AG09319 (cell line): ENCODE results near the gene SGMS2.
"Not testable (repeated sequence)": the region's sequence is repeated elsewhere in the genome, so short reads cannot be mapped to it uniquely, and the experiment has no call there.

ENCODE experiments used
- DNase-seq: peaks from one replicate; pipeline ENCODE4 v3.0.0-alpha.2; 2010; ENCODE audit warnings: low read depth; ENCODE audit errors: extremely low read depth
- CTCF ChIP-seq: IDR thresholded peaks from 2 replicates; pipeline ENCODE4 v1.5.1; 2011; ENCODE audit warnings: low read depth, mild to moderate bottlenecking, inconsistent platforms, low read length, moderate library complexity

Gene SGMS2

DNA sequence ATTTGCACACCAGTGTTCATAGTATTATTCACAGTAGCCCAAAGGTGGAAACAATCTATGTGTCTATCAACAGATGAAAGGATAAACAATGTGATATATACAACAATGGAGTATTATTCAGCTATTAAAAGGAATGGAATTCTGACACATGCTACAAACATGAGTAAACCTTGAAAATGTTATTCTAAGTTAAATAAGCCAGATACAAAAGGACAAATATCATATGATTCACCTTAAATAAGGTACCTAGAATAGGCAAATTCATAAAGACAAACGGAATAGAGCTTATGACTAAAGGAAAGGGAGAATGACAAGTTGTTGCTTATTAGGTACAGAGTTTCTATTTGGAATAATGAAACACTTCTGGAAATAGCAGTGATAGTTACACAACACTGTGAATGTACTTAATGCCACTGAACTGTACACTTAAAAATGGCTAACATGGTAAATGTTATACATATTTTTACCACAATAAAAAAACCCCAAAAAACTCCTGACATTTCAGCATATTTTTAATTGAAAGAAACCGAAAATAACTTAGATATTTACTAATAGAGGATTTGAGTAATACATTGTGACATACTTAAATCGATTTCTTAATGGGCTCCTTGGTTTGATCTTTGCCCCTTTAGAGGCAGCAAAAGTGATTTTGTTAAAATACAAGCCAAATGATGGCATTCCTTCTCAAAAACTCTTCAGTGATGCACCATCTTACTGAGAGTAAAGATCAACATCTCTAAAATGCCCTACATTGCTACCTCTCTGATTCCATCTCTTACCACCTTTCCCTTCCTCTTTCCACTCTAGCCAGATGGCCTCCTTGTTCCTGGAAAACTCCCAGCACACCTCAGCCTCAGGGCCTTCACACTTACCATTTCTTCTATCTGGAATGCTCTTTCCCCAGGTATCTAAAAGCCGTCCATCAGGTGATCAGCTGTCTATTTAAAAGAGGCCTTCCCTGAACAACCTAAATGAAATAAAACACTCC lies 98.0 kb downstream of the SGMS2 start:
- no peak for TF ChIP-seq CTCF
- no peak for DNase-seq

GRCh38 chr4:107925713-107926112 lies 101.0 kb downstream of the SGMS2 start:
- not testable (repeated sequence) for DNase-seq

DNA sequence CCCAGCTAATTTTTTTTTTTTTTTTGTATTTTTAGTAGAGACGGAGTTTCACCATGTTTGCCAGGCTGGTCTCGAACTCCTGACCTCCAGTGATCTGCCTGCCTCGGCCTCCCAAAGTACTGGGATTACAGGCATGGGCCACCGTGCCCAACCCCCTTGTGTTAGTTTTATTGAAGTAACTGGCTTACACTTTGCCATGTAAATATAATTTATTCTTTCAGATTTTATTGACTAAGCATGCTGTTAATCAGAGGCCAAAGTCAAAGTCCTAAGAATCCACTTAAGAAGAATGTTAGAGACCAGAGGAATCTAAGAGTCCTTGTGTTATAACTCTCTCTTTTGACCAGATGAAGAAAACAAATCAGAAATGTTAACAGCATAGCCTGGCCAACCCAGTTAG lies 102.1 kb downstream of the SGMS2 start:
- DNase-seq, result not testable (repeated sequence)

DNA sequence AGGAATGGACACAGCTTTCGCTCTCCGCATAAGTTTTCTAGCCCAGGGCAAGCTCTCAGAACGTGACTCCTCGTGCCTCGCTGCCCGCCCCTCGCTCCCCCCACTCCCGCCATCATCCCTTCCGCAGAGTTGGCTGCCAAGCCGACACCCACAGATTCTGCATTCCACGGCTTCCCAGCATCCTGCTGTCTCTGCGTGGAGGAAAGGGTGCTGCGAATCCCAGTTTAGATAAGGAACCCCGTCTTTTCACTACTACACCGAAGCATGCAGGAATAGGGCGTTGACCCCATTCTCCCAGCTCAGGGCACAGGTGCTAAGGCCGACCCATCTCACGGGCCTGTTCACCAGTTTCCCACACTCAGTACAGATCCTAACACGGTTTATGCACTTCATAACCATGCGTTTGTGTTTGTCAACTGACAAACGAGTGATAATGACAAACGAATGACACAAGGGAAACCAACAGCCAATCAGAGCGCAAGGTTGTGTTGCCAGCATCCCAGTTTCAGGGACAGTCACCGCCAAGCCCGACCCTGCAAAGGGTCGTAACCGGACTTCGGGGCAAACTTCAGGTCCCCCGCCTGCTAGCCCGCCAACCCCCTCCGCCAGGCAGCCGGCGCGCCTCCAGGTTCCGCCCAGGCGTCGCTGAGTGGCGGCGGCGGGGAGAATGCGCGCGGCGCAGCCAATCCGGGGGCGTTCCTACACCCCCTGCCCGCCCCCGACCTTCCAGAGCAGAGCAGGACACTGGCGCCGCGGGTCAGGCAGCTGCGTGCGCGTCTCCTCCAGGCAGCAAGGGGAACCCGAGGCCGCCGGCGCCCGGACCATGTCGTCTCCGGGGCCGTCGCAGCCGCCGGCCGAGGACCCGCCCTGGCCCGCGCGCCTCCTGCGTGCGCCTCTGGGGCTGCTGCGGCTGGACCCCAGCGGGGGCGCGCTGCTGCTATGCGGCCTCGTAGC lies 106.4 kb downstream of the SGMS2 start, which contains the start of gene CYP2U1:
Gene CYP2U1 (plus strand): TSS at position 729 of the 954 bp plus-strand sequence. CDS start 95 bp downstream, at position 824.
- no peak for DNase-seq
- TF ChIP-seq CTCF, result no peak; the same call in 1 of the 2 replicates

GRCh38 chr4:107931775-107932321 lies 107.1 kb downstream of the SGMS2 start:
- no peak for TF ChIP-seq CTCF
- DNase-seq, result no peak

DNA sequence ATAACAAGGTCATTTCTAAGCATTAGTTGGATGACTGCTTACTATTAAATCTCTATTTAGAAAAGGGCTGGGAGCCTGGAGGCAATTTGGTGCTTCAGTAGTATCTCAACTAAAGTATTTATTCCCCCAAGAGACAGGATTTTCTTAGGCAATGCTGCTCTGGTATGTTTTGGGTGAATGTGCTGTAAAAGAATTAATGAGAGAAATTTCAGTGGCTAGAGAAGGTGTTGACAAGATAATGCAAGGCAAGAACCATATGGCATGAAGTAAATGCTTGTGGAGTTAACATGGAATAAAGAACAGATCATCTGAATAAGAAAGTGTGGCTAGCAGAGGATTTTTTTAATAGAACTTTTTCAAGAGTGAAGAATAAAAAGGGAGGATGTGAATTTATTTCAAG lies 110.5 kb downstream of the SGMS2 start:
- no peak for TF ChIP-seq CTCF
- DNase-seq, result no peak

- TF ChIP-seq CTCF, result no peak
- DNase-seq, result no peak
Observed at GRCh38 chr4:107937040-107937439, 112.3 kb downstream of the SGMS2 start.
